Suprapubic skin (tissue), 4 donors: ENCODE measurements around the gene MRRF. TPM values are rescaled to one million over a fixed set of nuclear protein-coding genes. Genes with fewer than 3 reads are reported as not detected.

ENCODE experiments used
- DNase-seq, 2 donors: peaks; one replicate each; pipeline ENCODE4 v3.0.0-alpha.2; 2019; ENCODE audit warnings: low spot score in 2 of 2
- H3K27ac ChIP-seq: fragments of 200-600 bp; sonication (generic); one replicate; pipeline ENCODE4 v1.5.1; 2019
- H3K27me3 ChIP-seq: fragments of 200-600 bp; sonication (generic); one replicate; pipeline ENCODE4 v1.5.1; 2019
- H3K36me3 ChIP-seq: fragments of 200-600 bp; sonication (generic); one replicate; pipeline ENCODE4 v1.5.1; 2019
- H3K4me1 ChIP-seq: fragments of 200-600 bp; sonication (generic); one replicate; pipeline ENCODE4 v1.5.1; 2019
- H3K4me3 ChIP-seq: fragments of 200-600 bp; sonication (generic); one replicate; pipeline ENCODE4 v1.5.1; 2019; ENCODE audit warnings: mild to moderate bottlenecking
- H3K9me3 ChIP-seq: fragments of 200-600 bp; sonication (generic); one replicate; pipeline ENCODE4 v1.5.1; 2019
- EP300 ChIP-seq: sonication (generic); formaldehyde crosslinking; IDR thresholded peaks from one replicate; pipeline ENCODE4 v1.6.1; 2017; ENCODE audit warnings: antibody characterized with exemption
- POLR2A ChIP-seq, 2 donors: fragments of 450-650 bp; IDR thresholded peaks; one replicate each; pipeline ENCODE4 v1.6.1; 2017; ENCODE audit warnings: antibody characterized with exemption in 2 of 2, mild to moderate bottlenecking in 2 of 2, moderate library complexity in 2 of 2
- POLR2AphosphoS5 ChIP-seq, 3 donors: sonication (generic); formaldehyde crosslinking; IDR thresholded peaks; one replicate each; pipeline ENCODE4 v1.6.1; 2017; ENCODE audit warnings: antibody characterized with exemption in 3 of 3
- whole genome bisulfite sequencing: methylation state at CpG from one replicate; pipeline ENCODE4 v1.1.5; 2018; 5-methylcytosine and 5-hydroxymethylcytosine counted together
- total RNA-seq, 4 donors: library from RNA; depleted of rRNA; stranded (reverse); fragments of >200 nt; gene quantifications; one replicate each; pipeline ENCODE4 v1.1.0, GENCODE V29; 2016
- TF ChIP-seq, protein P1 (sequence below), 2 donors: fragments of 200-600 bp in 1 of 2; fragments of 450-650 bp in 1 of 2; sonication (generic) in 1 of 2; IDR thresholded peaks; one replicate each; pipeline ENCODE4 v1.5.1; 2016 to 2019; ENCODE audit warnings: antibody characterized with exemption in 2 of 2, mild to moderate bottlenecking in 1 of 2, moderate library complexity in 1 of 2

The MRRF gene
- total RNA-seq, 4 donors from 2014 or later, result 41.3 to 75.2 (median 44.2) TPM

DNA sequence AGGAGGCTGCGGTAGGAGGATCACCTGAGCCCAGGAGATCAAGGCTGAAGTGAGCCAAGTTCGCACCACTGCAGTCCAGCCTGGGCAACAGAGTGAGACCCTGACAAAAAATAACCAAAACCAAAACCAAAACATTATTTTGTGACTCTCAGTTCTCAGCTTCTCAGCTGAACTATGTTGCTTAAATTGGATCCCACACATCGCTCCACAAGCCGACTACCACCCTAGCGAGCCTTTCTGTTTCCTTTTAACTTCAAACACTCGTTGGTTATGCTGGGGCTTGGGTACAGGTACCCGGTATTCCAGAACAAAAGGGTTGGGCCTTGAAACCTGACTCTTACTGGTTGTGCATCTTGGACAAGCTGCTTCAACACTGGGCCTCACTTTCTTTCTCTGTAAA lies 102.4 kb downstream of the MRRF start:
- WGBS, result 95% methylated on average over 7 of the region's 7 CpGs
- TF ChIP-seq, protein P1, sequence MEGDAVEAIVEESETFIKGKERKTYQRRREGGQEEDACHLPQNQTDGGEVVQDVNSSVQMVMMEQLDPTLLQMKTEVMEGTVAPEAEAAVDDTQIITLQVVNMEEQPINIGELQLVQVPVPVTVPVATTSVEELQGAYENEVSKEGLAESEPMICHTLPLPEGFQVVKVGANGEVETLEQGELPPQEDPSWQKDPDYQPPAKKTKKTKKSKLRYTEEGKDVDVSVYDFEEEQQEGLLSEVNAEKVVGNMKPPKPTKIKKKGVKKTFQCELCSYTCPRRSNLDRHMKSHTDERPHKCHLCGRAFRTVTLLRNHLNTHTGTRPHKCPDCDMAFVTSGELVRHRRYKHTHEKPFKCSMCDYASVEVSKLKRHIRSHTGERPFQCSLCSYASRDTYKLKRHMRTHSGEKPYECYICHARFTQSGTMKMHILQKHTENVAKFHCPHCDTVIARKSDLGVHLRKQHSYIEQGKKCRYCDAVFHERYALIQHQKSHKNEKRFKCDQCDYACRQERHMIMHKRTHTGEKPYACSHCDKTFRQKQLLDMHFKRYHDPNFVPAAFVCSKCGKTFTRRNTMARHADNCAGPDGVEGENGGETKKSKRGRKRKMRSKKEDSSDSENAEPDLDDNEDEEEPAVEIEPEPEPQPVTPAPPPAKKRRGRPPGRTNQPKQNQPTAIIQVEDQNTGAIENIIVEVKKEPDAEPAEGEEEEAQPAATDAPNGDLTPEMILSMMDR (IDR thresholded peaks at IDR 0.05), result no peak
- TF ChIP-seq POLR2A (IDR thresholded peaks at IDR 0.05) (no peak), EP300 (no peak), POLR2AphosphoS5 (IDR thresholded peaks at IDR 0.05) (no peak)
- Histone ChIP-seq H3K9me3 (no peaks in the 10 kb centered on the region), H3K27ac (no peak overlapping the region), H3K27me3 (no peaks in the 10 kb centered on the region), H3K36me3 (no peaks in the 10 kb centered on the region), H3K4me1 (peaks cover 55% of the 10 kb centered on the region), H3K4me3 (no peak overlapping the region)
- DNase-seq, result no peak

DNA sequence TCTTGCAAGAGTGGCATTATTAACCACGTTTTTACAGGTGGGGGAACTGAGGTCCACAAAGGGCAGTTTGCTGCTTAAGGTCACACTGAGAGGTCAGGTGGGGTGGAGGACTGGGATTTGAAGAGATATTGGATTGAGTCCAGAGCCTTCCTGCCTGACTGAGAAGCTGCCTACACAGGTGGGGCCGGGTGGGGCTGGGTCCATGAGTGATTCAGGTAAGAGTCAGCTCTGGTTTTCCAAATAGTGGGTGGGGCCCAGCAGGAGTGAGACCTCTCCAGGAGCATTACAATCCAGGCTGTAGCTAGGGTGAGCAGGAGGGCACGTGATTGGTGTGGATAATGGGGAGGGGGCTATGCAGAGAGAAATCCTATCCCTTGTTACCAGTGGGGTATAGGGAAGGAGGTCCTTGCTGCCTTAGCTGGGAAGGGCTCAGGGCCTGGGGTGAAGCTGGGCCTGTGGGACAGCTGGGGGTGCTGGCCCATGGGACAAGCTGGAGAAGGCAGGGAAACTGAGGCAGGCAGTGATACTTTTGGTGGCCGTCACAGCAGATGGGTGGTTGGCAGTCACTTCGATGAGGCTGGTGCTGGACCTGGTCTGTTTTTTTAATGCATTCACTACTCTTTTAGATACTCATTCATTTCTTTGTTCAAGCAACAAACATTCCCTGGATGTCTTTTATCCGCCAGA lies 103.2 kb downstream of the MRRF start:
- Histone ChIP-seq H3K9me3 (no peaks in the 10 kb centered on the region), H3K36me3 (no peaks in the 10 kb centered on the region), H3K4me3 (no peak overlapping the region), H3K4me1 (peaks cover 57% of the 10 kb centered on the region), H3K27me3 (no peaks in the 10 kb centered on the region), H3K27ac (no peak overlapping the region)
- 78% methylated on average over 6 of the region's 6 CpGs for WGBS
- no peak for TF ChIP-seq POLR2A (IDR thresholded peaks at IDR 0.05)
- TF ChIP-seq POLR2AphosphoS5 (IDR thresholded peaks at IDR 0.05), result no peak
- no peak for TF ChIP-seq EP300
- TF ChIP-seq, protein P1 (IDR thresholded peaks at IDR 0.05), result no peak
- DNase-seq, result no peak

GRCh38 chr9:122368642-122369041 lies 104.0 kb downstream of the MRRF start:
- H3K27me3 ChIP-seq, result no peaks in the 10 kb centered on the region

GRCh38 chr9:122370303-122370702 lies 105.6 kb downstream of the MRRF start:
- Histone ChIP-seq H3K27me3 (no peaks in the 10 kb centered on the region), H3K9me3 (no peaks in the 10 kb centered on the region), H3K4me3 (peak overlapping the region; percentile 55), H3K4me1 (peaks cover 53% of the 10 kb centered on the region), H3K36me3 (no peaks in the 10 kb centered on the region), H3K27ac (peak overlapping the region; percentile 63)
- TF ChIP-seq EP300, result no peak
- TF ChIP-seq POLR2A (IDR thresholded peaks at IDR 0.05), result no peak
- no peak for TF ChIP-seq POLR2AphosphoS5 (IDR thresholded peaks at IDR 0.05)
- TF ChIP-seq, protein P1 (IDR thresholded peaks at IDR 0.05), result no peak
- 80% methylated on average over 5 of the region's 5 CpGs for WGBS
- no peak for DNase-seq

More at GRCh38 chr9:122368642-122369041, 104.0 kb downstream of the MRRF start:
- no peak for DNase-seq
- peaks cover 57% of the 10 kb centered on the region for H3K4me1 ChIP-seq
- no peaks in the 10 kb centered on the region for H3K9me3 ChIP-seq
- no peak overlapping the region for H3K4me3 ChIP-seq
- H3K36me3 ChIP-seq, result no peaks in the 10 kb centered on the region
- H3K27ac ChIP-seq, result peak overlapping the region; percentile 41
- WGBS, result no CpG with 5 or more reads among the region's 1 CpG
- TF ChIP-seq, protein P1 (IDR thresholded peaks at IDR 0.05), result no peak
- no peak for TF ChIP-seq POLR2AphosphoS5 (IDR thresholded peaks at IDR 0.05)
- no peak for TF ChIP-seq POLR2A (IDR thresholded peaks at IDR 0.05)
- no peak for TF ChIP-seq EP300

DNA sequence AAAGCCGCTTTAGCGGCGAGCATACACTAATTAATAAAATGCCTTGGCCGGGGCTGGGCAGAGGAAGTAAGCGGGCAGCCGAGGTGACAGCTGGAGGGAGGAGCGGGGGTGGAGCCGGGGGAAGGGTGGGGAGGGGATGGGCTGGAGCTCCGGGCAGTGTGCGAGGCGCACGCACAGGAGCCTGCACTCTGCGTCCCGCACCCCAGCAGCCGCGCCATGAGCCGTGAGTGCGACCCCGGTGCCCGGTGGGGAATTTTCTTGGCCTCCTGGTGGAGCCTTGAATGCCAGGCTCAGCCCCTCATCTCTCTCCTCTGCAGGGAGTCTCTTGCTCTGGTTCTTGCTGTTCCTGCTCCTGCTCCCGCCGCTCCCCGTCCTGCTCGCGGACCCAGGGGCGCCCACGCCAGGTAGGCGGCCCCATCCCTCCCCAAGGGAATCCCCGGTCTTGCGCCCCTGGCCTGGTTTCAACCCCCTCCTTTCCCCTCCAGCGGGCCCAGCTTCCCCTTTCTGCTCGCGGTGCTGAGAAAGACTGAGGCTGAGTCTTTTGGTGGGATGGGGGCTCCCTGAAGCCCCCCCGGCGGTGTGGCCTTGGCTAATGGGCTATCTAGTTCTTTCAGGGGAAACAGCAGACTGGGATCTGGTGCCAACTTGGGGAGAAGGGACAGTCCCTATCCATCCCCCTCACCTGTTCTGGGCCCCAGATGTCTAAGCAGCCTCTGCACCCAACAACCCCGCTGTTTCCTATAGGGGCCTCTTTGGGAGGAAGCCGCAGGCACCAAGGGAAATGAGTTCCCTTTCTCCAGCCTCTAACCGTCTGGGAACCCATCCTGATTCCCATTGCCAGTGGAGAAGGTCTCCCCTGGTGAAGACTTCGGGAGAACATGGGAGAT lies 106.4 kb downstream of the MRRF start, which contains the start of gene PTGS1:
PTGS1 (plus strand) TSS at position 156 of the 887 bp plus-strand sequence; CDS start at position 217, 61 bp downstream.
- peaks cover 59% of the 10 kb centered on the region for H3K4me1 ChIP-seq
- H3K36me3 ChIP-seq, result no peaks in the 10 kb centered on the region
- H3K4me3 ChIP-seq, result peak within 1 kb of the TSS; percentile 55
- no peaks in the 10 kb centered on the region for H3K27me3 ChIP-seq
- peak within 1 kb of the TSS; percentile 63 for H3K27ac ChIP-seq
- DNase-seq, result no peak
- TF ChIP-seq POLR2AphosphoS5 (IDR thresholded peaks at IDR 0.05), result no peak
- TF ChIP-seq POLR2A (IDR thresholded peaks at IDR 0.05), result no peak
- TF ChIP-seq EP300, result no peak
- TF ChIP-seq, protein P1 (IDR thresholded peaks at IDR 0.05), result no peak
- no peaks in the 10 kb centered on the region for H3K9me3 ChIP-seq
- 14% methylated on average over 25 of the region's 39 CpGs for WGBS
